HS-5 (cell line): Measurements from ENCODE around the gene CA5A.
"Not testable (repeated sequence)": the region's sequence is repeated elsewhere in the genome, so short reads cannot be mapped to it uniquely, and the experiment has no call there.

ENCODE experiments used
- DNase-seq: peaks from one replicate; pipeline ENCODE4 v3.0.0-alpha.2; 2012; ENCODE audit warnings: low read depth

Gene CA5A

DNA sequence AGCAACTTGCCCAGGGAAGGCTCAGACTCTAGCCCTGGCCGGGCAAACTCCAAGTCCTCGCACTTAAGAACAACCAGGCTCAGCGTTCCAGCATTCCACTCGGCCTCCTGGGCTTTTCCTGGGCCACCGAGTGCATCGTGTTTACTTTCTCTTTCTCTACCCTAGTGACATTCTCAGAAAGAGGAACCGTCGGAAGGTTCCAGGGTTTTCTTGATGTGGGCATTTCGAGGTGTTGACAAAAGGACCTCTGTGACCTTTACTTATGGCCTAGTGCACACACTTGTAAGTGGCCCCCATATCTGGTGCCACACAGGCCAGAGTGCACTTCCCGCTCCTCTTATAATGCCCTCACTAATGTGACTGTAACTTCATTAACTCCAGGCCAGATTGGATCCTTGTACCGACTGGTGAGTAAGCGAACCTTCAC is 11.8 kb upstream of the CA5A start:
- no peak for DNase-seq

DNA sequence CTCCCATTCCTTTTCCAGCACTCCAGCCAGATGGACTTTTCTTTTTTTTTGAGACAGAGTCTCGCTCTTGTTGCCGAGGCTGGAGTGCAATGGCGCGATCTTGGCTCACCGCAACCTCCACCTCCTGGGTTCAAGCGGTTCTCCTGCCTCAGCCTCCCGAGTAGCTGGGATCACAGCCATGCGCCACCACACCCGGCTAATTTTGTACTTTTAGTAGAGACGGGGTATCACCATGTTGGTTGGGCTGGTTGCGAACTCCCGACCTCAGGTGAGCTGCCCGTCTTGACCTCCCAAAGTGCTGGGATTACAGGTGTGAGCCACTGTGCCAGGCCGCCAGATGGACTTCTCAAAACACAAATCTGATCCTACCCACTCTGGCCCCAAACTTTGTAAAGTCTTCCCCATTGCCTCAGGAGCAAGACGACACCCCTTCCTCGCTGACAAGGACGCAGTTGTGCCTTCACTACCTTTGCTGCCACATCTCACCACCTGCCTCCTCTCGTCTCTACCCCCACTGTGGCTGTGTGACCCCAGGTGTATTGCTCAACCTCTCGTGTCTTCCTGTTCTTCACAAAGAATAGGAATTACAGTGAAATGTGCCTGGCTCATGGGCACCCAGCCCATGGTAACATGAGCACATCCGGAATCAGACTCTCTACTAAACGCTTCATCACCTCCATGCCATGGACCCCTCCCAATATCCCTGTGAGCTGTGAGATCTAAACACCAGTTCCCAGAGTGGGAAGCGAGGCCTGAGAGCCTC is 11.2 kb upstream of the CA5A start:
- DNase-seq: no peak

DNA sequence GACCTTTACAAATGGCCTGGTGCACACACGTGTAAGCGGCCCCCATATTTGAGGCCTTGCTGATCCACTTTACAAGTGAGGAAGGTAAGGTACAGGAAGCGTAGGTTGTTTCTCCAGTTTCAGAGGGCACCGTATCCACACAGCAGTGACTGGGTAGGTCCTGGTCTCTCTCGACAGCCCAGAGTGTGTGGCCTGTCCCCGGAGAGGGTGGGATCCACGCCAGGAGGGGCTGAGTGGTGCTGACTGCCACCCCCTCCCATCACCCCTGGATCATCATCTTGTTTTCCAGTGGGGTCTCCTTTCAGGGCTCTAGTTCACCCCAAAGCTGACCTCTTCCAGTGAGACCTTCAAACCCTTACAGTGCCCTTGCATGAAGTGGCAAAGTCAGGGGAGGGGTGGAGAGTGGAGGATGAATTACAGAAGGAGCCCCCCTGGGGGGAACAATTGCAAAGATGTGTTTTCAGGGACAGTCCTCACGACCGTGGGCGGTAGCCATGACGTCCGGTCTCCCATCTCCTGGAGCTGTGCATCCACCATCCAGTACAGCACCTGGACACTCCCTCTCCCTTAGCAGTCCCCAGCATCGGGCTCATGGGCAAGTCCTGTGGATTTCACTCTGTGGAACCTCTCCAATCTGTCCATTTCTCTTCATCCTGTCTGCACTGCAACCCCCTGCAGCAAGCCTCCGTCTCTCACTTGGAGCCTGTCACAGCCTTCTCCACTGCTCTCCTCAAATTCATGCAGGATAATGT is 10.4 kb upstream of the CA5A start:
- no peak for DNase-seq

DNA sequence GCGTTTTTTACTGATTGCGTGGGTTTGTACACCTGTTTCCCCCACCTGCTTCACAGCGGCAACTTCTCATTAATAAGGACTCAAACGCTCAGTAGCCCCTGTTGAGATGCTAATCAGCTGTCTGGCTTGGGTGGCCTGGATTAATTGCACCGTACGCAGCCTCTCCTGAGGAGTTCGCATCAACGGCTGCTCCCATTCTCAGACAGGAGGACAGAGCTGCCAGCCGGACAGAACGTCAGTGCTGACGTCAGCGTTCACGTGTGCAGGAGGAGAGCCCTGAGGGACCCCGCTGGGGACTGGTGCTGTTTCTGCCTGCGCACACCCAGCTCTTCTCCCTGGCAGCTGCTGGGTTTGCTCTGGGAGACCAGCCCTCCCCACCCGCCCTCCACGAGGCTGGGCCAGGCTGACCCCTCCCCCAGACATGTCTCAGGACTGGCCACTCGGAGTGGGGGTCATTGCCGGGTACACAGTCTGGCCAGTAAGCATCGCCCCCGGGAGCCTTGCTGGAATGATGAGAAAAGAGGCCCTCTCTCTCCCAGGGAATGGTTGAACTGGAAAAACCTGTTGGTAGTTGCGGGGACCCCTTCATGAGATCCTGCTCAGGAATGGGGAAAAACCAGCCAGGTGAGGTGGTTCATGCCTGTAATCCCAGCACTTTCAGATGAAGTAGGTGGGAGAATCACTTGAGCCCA is 9.2 kb upstream of the CA5A start:
- DNase-seq: no peak

DNA sequence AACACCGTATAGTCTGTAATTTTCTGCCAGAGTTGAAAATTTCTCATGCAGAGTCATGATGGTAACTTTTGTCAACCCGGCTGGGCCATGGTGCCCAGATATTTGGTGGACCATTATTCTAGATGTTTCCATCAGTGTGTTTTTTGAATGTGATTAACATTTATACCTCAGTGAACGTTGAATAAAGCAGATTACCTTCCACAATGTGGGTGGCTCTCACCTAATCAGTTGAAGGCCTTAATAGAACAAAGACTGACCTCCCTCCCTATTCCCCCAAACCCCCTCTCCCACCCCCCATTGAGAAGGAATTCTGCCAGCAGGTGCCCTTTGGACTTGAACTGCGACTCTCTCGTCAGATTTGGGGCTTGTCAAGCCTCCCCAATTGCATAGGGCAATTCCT is 6.4 kb upstream of the CA5A start:
- DNase-seq: no peak

DNA sequence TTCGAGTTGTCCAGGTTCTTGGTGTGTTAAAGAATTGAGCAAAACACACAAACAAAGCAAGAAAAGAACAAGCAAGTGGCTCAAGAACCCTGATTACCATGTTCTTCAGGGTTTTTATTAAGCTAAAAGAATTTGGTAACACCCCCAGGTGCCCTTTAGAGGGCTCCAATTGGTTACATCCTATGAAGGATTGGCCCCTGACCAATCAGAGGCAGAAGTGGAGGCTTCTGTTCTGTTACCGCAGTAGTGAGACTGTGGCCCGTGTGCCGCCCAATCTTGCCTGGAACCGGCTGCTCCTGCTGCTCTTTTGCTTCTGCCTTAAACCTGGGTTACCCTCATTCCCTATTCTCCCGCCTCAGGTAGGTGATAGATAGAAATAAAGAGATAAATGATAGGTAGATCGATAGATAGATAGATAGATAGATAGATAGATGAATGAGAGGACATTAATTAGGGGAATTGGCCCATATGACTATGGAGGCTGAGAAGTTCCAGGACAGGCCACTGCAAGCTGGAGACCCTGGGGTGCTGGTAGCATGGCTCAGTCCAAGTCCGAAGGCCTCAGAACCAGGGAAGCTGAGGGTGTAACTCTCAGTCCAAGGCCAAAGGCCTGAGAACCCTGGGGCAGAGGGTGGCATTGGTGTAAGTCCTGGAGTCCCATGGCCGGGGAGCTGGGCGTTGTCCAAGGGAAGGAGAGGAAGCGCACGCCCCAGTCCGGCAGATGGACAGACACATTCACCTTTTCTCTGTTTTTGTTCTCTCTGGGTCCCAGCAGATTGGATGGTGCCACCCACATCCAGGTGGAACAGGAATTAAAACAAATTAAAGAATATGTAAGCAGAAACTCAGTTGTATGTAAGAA is 3.5 kb upstream of the CA5A start:
- DNase-seq: no peak

DNA sequence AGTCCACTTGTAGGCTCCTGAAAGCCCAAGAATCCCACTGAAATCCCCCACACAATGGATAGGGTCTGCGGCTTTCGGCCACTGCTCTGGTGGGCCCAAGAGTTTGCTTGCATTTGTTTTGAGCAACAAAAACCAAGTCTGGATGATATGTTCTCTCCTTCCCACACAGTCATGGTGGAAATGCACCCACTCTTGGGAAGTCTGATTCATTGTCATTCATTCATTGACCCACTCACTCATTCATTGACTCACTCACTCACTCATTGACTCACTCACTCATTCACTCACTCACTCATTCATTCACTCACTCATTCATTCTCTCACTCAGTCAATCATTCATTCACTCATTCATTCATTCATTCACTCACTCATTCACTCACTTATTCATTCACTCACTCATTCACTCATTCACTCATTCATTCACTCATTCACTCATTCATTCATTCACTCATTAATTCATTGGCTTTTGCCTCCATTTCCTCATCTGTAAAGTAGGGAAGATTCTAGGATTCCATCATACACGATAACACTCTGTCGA is 2.2 kb upstream of the CA5A start:
- DNase-seq: no peak

DNA sequence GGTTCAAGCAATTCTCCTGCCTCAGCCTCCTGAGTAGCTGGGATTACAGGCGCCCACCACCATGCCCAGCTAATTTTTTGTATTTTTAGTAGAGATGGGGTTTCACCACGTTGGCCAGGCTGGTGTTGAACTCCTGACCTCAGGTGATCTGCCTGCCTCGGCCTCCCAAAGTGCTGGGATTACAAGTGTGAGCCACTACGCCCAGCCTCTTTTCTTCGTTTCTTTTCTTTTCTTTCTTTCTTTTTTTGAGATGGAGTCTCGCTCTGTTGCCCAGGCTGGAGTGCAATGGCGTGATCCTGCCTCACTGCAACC is 858 bp upstream of the CA5A start:
- DNase-seq: not testable (repeated sequence)

DNA sequence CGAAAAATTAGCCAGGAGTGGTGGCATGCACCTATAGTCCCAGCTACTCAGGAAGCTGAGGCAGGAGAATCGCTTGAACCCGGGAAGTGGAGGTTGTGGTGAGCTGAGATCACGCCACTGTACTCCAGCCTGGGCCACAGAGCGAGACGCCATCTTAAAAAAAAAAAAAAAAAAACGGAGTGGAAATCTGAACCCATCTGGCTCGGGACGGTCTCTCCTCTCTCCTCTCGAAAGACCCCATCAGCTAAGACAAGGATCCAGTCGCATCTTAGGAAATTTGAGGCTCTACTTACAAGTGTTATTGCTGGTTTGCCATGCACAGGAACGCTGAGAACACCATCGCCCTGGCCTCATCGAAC is 334 bp downstream of the CA5A start:
- not testable (repeated sequence) for DNase-seq

DNA sequence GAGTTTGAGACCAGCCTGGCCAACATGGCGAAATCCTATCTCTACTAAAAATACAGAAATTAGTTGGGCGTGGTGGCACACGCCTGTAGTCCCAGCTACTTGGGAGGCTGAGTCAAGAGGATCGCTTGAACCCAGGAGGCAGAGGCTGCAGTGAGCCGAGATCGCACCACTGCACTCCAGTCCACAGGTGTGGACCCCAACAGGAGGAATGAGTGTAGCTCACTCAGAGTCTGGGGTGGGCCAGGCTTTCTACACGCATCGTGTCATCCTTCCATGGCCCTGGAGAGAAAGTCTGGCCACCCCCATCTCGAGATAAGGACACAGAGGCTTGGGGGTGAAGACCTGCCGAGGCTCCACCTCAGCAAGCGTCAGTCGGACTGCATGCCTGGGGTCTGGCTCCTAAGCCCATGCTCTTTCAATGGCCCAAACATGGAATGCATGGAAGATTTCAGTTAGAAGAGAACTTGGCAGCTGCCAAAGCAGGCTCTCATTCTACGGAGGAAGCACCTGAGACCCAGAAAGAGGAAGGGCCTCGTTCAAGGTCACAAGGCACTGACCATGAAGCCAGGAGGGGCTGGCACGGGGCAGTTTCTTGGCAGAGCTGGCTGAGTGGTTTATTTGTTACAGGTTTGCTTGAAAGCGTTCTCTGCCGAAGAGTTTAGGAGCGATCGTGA is 1.4 kb downstream of the CA5A start:
- not testable (repeated sequence) for DNase-seq

DNA sequence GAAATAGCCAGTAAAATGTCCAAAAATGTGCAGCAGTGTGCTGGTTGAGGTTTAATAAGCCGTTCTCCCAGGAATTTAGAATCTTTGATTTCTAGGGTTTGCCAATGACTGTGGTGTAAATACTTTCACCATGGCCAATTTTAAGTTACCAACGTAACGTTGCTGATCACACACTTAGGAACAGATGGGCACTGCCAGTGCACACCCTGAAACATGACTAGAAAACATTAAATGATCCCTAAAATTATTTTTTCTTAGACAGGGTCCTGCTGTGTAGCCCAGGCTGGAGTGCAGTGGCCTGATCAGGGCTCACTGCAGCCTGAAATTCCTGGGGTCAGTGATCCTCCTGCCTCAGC is 3.2 kb downstream of the CA5A start:
- no peak for DNase-seq

DNA sequence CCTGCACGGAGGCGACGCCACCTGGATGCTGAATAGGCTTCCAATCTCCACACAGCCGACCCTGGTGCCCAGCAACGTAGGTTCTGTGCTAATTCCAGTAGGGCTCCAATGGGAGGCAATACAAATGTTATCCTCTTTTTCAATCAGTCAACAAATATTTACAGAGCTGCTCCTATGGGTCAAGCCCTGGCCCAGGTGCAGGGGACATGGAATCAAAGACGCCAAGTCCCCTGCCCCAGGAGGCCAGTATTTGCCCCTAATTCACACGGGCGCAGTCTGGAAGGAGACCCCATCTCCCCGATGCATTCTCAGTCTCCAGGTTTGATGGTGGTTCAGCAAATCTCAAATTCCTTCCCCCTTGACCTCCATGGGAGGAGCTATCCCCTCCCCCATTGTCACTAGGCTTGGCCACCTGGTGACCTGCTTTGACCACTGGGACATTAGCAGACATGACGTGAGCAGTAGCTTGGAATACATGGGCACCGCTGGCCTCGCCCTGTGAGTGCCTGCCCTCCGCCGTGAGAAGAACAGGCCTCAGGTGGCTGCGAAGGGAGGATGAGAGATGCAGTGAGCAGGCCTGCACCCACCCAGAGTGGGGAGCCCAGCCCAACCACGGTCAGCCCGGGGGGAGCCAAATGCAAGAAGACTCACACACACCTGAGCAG is 3.7 kb downstream of the CA5A start:
- DNase-seq: not testable (repeated sequence)

DNA sequence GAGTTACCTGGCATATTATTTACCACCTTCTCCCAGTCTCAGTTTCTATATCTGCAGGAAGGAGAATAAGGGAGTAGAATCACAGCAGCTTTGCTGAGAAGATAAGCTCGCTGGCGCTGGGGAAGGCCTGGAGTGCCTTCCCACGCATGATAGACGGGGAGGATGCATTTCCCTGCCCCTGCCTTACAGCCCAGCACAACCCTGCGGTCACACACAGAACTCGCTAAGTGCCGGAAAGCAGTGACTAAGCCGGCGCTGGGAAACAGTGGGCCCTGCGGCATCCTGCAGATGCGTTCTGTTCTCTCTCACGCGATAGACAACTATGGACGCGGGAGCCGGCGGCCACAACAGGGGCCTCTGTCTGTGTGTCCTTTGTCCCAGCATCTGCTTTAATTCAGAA is 4.8 kb downstream of the CA5A start:
- no peak for DNase-seq

DNA sequence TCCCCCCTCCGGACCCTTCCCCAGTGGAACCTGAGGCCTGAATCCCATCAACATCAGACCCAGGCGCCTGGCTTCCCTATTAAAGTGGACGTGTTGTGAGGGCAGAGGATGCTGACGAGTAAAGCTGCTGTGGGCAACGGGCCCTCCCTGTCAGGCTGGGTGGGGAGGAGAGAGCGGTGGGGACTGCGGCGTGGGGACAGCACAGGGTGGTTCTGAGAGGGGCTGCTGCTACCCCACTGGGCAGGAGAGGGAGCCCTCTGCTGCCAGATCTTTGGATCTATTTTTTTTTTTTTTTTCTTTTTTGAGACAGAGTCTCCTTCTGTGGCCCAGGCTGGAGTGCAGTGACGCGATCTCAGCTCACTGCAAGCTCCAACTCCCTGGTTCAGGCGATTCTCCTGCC is 5.9 kb downstream of the CA5A start:
- no peak for DNase-seq

DNA sequence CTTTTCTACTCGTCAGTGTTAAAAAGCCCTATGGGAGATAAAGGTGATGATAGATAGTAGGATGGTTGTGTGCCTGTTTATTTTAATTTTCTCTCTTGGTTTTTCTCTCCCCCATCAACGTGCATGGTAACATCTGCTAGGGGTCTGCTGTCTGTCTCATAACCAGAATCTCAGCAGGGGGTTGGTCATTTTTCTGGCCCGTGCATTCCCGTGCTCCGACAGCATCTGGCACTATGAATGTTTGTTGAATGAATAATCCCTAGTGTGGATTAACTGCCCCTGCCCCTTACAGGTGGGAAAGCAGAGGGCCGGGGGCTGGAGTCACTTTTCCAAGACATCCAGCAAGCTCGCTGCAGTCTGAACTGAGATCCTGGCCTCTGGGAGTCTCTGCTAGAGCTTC is 6.3 kb downstream of the CA5A start:
- DNase-seq: no peak

DNA sequence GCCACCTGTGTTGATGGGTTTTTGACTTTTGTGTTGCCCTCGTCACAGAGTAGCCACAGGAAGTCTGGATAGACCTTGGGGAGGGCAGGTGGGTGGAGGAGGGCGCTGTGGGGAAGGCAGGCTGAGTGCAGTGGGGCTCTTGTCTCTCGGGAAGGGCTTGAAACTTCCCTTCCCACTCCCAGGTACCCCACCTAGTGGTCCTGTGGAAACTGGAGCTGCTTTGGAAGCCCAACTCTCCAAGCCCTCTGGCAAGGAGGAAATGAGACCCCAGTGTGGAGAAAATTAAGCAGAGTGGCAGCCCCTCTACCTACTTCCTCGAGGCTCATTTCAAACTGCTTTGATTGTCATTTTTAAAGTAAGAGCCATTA is 9.2 kb downstream of the CA5A start:
- DNase-seq: no peak

DNA sequence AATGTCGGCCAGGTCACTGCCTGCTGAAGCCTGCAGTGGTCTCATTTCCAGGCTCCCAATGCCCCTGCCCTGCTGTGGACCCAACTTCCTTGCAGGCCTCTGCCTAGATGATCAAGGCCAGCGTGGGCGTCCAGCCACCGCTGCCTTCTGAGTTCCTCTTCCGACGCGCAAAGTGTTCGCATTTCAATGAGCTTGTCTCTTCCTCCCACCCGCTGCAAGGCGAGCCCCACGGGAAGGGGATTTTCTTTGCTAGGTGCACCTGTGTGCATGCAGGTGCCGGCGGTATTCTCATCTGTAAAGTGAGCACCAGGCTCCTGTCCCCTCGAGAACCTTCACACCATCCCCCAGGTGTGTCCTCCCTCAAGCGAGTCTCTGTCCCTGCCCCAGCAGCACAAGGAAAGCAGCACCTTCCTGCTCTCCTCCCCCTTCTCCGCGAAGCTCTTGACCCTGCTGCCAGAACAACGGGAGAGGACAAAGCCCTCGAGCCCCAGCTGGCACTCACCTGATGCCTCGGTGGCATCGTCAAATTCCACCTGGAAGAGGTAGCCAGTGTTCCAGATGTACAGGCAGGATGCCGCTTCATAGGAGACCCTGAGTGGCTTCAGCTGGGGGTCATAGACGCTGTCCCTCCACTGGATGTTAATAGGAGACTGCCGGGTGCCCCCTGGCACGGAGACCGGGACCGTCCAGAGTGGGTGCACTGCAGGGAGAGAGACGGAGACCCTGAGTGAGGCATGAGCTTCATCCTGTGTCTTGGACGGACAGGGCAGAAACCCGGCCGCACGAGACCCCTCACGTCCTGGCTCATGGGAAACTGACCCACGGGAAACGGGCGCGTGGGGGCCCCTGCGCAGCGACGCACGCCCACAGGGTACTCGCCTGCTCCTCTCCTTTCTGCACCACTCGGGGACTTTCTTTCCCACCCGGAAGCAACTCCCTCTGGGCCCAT is 9.8 kb downstream of the CA5A start:
- no peak for DNase-seq

DNA sequence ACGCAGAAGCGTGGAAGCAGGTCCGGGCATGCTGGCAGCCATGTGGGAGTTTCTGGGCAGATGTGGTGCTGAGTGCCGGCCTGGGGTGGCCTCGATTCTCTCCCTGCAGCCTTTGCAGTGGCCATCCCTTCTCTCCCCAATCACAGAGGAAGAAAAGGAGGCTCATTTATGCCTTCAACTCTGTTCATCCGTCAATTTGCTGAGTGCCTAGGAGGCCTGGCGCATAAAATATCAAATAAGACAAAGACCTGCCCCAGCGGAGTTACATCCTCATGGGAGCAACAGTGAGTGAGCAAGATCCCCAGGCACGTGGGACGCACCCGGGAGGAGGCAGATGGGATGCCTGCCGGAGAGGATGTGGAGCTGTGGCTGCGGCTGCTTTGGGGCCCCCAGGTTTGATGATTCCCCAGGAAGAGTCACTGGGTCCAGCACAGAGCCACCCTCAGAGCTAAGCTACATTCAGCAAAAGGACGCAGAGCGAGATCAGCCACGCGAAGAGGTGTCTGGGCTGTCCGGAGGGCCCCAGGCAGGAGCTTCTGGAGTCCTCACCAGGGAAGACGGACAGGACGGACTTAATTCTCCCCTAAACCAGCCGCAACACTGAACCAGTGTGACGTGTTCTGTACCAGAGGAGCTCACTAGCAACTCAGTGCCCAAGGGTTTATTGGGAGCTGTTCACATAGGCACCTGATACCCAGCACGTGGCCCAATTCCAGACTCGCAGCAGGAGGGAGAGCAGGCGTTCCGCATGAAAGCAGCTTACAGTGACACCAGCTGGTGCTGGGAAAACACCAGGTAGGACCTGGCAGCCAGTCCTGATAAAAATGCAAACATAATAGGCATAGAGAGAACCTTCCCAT is 11.3 kb downstream of the CA5A start:
- DNase-seq: no peak
